Keratinocyte (primary cell): ENCODE data around the gene NUTF2. TPM values are rescaled to one million over a fixed set of nuclear protein-coding genes. Genes with fewer than 3 reads are reported as not detected.

Source experiments
- DNase-seq: peaks from one replicate; pipeline ENCODE4 v3.0.0-alpha.2; 2011; ENCODE audit warnings: low read depth, missing footprints, low spot score
- FAIRE-seq: peaks from 2 replicates; lab custom pipeline; 2011; peaks lifted over from hg19 to GRCh38; lab: Jason Lieb, UNC
- H2AFZ ChIP-seq: 2 replicates; pipeline ENCODE4 v1.6.0; 2012; ENCODE audit warnings: low read length, control low read depth, inconsistent platforms; ENCODE audit not compliant: control insufficient read depth
- H3K27ac ChIP-seq: 2 replicates; pipeline ENCODE4 v1.5.1; 2011; ENCODE audit warnings: low read length; ENCODE audit not compliant: control insufficient read depth, insufficient read depth
- H3K27me3 ChIP-seq: 3 replicates; pipeline ENCODE4 v1.6.0; 2011; ENCODE audit warnings: low read length; ENCODE audit not compliant: control insufficient read depth, insufficient read depth; ENCODE audit errors: extremely low read depth
- H3K36me3 ChIP-seq, 2 experiments: 2 replicates in 1 of 2; 3 replicates in 1 of 2; pipeline ENCODE4 v1.5.1; 2011; ENCODE audit warnings: low read length in 2 of 2, mild to moderate bottlenecking in 1 of 2; ENCODE audit not compliant: control insufficient read depth in 2 of 2, insufficient read depth in 2 of 2; ENCODE audit errors: extremely low read depth in 1 of 2
- H3K4me1 ChIP-seq: 3 replicates; pipeline ENCODE4 v1.5.1; 2011; ENCODE audit warnings: low read length; ENCODE audit not compliant: control insufficient read depth, insufficient read depth; ENCODE audit errors: extremely low read depth
- H3K4me2 ChIP-seq: 3 replicates; pipeline ENCODE4 v1.6.0; 2011; ENCODE audit warnings: low read depth, low read length; ENCODE audit not compliant: control insufficient read depth, insufficient read depth; ENCODE audit errors: extremely low read depth
- H3K4me3 ChIP-seq, 3 experiments: fragments of 200-600 bp in 1 of 3; sonication (generic) in 1 of 3; 2 replicates in 2 of 3; 3 replicates in 1 of 3; pipeline ENCODE4 v1.5.1; 2011 to 2016; ENCODE audit warnings: low read length in 3 of 3, mild to moderate bottlenecking in 3 of 3, control low read depth in 2 of 3, inconsistent platforms in 1 of 3, low read depth in 1 of 3, mixed read lengths in 1 of 3, mixed run types in 1 of 3, moderate library complexity in 1 of 3; ENCODE audit not compliant: control insufficient read depth in 2 of 3, insufficient read depth in 2 of 3; ENCODE audit errors: extremely low read depth in 1 of 3
- H3K79me2 ChIP-seq: 2 replicates; pipeline ENCODE4 v1.6.0; 2012; ENCODE audit warnings: low read length; ENCODE audit not compliant: control insufficient read depth, insufficient read depth
- H3K9ac ChIP-seq: 3 replicates; pipeline ENCODE4 v1.6.0; 2011; ENCODE audit warnings: low read length; ENCODE audit not compliant: control insufficient read depth, insufficient read depth; ENCODE audit errors: extremely low read depth
- H3K9me1 ChIP-seq: 3 replicates; pipeline ENCODE4 v1.6.0; 2011; ENCODE audit warnings: low read length; ENCODE audit not compliant: control insufficient read depth, insufficient read depth; ENCODE audit errors: extremely low read depth
- H3K9me3 ChIP-seq: 2 replicates; pipeline ENCODE4 v1.5.1; 2012; ENCODE audit warnings: low read depth, low read length; ENCODE audit not compliant: control insufficient read depth
- H4K20me1 ChIP-seq: 3 replicates; pipeline ENCODE4 v1.6.0; 2011; ENCODE audit warnings: low read length; ENCODE audit not compliant: control insufficient read depth, insufficient read depth; ENCODE audit errors: extremely low read depth
- EZH2 ChIP-seq: IDR thresholded peaks from one replicate; pipeline ENCODE4 v1.6.1; 2012; ENCODE audit warnings: inconsistent platforms, mild to moderate bottlenecking, low read length, moderate library complexity
- dilution Hi-C: fragments of 300-500 bp; cut with MboI; formaldehyde crosslinking; loops from one replicate; pipeline ENCODE4 v1.7.0; 2020; ENCODE audit warnings: low sequenced_read_pairs; ENCODE audit not compliant: extremely low pct_ligation_motif_present
- polyA plus RNA-seq, 5 experiments: library from polyadenylated mRNA; depleted of rRNA in 3 of 5; stranded (reverse) in 3 of 5; stranded (forward) in 1 of 5; unstranded in 1 of 5; fragments of >200 nt; gene quantifications; 1 replicate in 1 of 5; 2 replicates in 3 of 5; 3 replicates in 1 of 5; pipeline versions ENCODE4 v1.2.1 to v1.2.3, GENCODE V29; 2011 to 2012; ENCODE audit warnings: missing spikeins in 2 of 5, low read depth in 1 of 5, low replicate concordance in 1 of 5
- TF ChIP-seq, protein P1 (sequence below), 3 experiments: IDR thresholded peaks in 1 of 3; conservative IDR thresholded peaks in 1 of 3; optimal IDR thresholded peaks in 1 of 3; 2 replicates in 2 of 3; 3 replicates in 1 of 3; pipeline versions ENCODE3 to v1.5.1; 2011; ENCODE audit warnings: low read length in 3 of 3, mild to moderate bottlenecking in 3 of 3, moderate library complexity in 2 of 3, control low read depth in 1 of 3, inconsistent platforms in 1 of 3; ENCODE audit not compliant: insufficient read depth in 2 of 3; ENCODE audit errors: extremely low read depth in 1 of 3

NUTF2 gene
- polyA plus RNA-seq, 1 donor (not counting 4 experiments of a cell fraction or from before 2014, with no cell fraction given) = 189 TPM

DNA sequence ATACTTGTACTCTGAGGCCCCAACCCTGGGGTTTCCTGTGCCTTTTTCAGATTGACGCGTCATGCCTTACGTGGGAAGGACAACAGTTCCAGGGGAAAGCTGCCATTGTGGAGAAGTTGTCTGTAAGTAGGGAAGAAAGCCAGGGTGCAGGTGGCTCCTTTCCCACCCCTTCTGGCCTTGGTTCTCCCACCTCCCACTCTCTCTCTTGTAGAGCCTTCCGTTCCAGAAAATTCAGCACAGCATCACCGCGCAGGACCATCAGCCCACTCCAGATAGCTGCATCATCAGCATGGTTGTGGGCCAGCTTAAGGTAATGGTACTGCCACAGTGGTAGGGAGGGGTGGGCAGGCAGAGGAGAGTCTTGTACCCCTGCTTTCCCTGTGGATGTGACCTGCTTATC lies 21.6 kb downstream of the NUTF2 start:
- Histone ChIP-seq H4K20me1 (peaks cover 11% of the 10 kb centered on the region), H3K27me3 (no peaks in the 10 kb centered on the region), H3K4me1 (peaks cover 16% of the 10 kb centered on the region), H3K4me2 (no peak overlapping the region), H2AFZ (no peak overlapping the region), H3K9me1 (no peaks in the 10 kb centered on the region), H3K4me3 (no peak overlapping the region), H3K27ac (no peak overlapping the region), H3K9ac (no peak overlapping the region), H3K9me3 (no peaks in the 10 kb centered on the region), H3K36me3 (peaks cover 36 to 52% of the 10 kb centered on the region in 2 experiments), H3K79me2 (peaks cover 20% of the 10 kb centered on the region)
- no peak for FAIRE-seq
- TF ChIP-seq, protein P1, sequence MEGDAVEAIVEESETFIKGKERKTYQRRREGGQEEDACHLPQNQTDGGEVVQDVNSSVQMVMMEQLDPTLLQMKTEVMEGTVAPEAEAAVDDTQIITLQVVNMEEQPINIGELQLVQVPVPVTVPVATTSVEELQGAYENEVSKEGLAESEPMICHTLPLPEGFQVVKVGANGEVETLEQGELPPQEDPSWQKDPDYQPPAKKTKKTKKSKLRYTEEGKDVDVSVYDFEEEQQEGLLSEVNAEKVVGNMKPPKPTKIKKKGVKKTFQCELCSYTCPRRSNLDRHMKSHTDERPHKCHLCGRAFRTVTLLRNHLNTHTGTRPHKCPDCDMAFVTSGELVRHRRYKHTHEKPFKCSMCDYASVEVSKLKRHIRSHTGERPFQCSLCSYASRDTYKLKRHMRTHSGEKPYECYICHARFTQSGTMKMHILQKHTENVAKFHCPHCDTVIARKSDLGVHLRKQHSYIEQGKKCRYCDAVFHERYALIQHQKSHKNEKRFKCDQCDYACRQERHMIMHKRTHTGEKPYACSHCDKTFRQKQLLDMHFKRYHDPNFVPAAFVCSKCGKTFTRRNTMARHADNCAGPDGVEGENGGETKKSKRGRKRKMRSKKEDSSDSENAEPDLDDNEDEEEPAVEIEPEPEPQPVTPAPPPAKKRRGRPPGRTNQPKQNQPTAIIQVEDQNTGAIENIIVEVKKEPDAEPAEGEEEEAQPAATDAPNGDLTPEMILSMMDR (optimal IDR thresholded peaks at IDR 0.05 in 1 of 3, IDR thresholded peaks at IDR 0.05 in 1 of 3, conservative IDR thresholded peaks at IDR 0.05 in 1 of 3; ENCODE audit: extremely low read depth in 1 of 3, insufficient read depth in 2 of 3, low read length in 3 of 3) = no peak
- no peak for TF ChIP-seq EZH2
- DNase-seq = no peak
- dilution Hi-C loops = no loop called here

DNA sequence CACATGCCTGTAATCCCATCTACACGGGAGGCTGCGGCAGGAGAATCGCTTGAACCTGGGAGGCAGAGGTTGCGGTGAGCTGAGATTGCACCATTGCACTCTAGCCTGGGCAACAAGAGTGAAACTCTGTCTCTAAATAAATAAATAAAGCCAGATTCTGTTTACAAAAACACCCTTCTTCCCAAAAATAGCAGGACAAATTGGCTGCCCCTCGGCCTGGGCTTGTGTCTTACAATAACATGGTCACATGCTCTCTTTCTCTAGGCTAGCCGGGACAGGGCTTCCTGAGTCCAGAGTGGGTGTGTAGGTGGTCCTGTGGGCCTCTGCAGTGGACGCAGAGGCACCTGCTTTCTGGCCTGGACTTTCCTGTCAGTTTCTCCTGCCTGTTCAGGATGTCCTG lies 22.9 kb downstream of the NUTF2 start:
- H2AFZ ChIP-seq = no peak overlapping the region
- DNase-seq (no peak), FAIRE-seq (no peak)
- H3K4me1 ChIP-seq = peaks cover 29% of the 10 kb centered on the region
- H3K27ac ChIP-seq = no peak overlapping the region
- H3K79me2 ChIP-seq = peaks cover 23% of the 10 kb centered on the region
- no peak overlapping the region for H3K9ac ChIP-seq
- no peak overlapping the region for H3K4me3 ChIP-seq
- dilution Hi-C loops = no loop called here
- H3K27me3 ChIP-seq = no peaks in the 10 kb centered on the region
- TF ChIP-seq, protein P1 (optimal IDR thresholded peaks at IDR 0.05 in 1 of 3, IDR thresholded peaks at IDR 0.05 in 1 of 3, conservative IDR thresholded peaks at IDR 0.05 in 1 of 3; ENCODE audit: extremely low read depth in 1 of 3, insufficient read depth in 2 of 3, low read length in 3 of 3) = no peak
- TF ChIP-seq EZH2 = no peak
- H3K9me1 ChIP-seq = no peaks in the 10 kb centered on the region
- no peaks in the 10 kb centered on the region for H3K9me3 ChIP-seq
- H3K36me3 ChIP-seq = peaks cover 34 to 50% of the 10 kb centered on the region in 2 experiments
- no peak overlapping the region for H3K4me2 ChIP-seq
- peaks cover 4% of the 10 kb centered on the region for H4K20me1 ChIP-seq
